Endothelial cell of umbilical vein (primary cell): ENCODE data around the gene RAB40A. TPM values are rescaled to one million over a fixed set of nuclear protein-coding genes. Genes with fewer than 3 reads are reported as not detected.

Source experiments
- BruUV-seq: library from RNA; stranded (reverse); fragments of 400-500 nt; replicated peaks from 2 replicates; lab custom pipeline; 2021; lab: Mats Ljungman, UMichigan
- CTCF ChIA-PET: fragments of 300-600, 350-600 bp; sonication (Branson Sonifier 250); formaldehyde crosslinking; loops from one replicate; lab custom pipeline; 2021; ENCODE audit warnings: antibody characterized with exemption, inconsistent platforms; lab: Charles Lee
- POLR2A ChIA-PET: fragments of 300-600, 350-600 bp; sonication (Branson Sonifier 250); formaldehyde crosslinking; loops from one replicate; lab custom pipeline; 2021; ENCODE audit warnings: antibody characterized with exemption, inconsistent platforms; lab: Charles Lee
- DNase-seq: peaks from one replicate; pipeline ENCODE4 v3.0.0-alpha.2; 2011; ENCODE audit warnings: low read depth, low spot score
- FAIRE-seq: peaks from 2 replicates; lab custom pipeline; 2011; peaks lifted over from hg19 to GRCh38; lab: Jason Lieb, UNC
- H2AFZ ChIP-seq: 2 replicates; pipeline ENCODE4 v1.6.0; 2012; ENCODE audit warnings: low read depth, low read length, control low read depth, inconsistent platforms
- H3K27ac ChIP-seq: 2 replicates; pipeline ENCODE4 v1.5.1; 2011; ENCODE audit warnings: low read depth, mild to moderate bottlenecking, control low read depth, low read length, moderate library complexity; ENCODE audit not compliant: insufficient read depth
- H3K27me3 ChIP-seq, 2 experiments: 2 replicates each; pipeline versions ENCODE4 v1.6.0 to v1.6.1; 2011; ENCODE audit warnings: low read length in 2 of 2, mixed read lengths in 1 of 2; ENCODE audit not compliant: control insufficient read depth in 2 of 2, insufficient read depth in 2 of 2
- H3K36me3 ChIP-seq, 2 experiments: 2 replicates in 1 of 2; 3 replicates in 1 of 2; pipeline ENCODE4 v1.5.1; 2011; ENCODE audit warnings: low read length in 2 of 2, mild to moderate bottlenecking in 1 of 2, moderate library complexity in 1 of 2; ENCODE audit not compliant: control insufficient read depth in 2 of 2, insufficient read depth in 2 of 2; ENCODE audit errors: extremely low read depth in 1 of 2
- H3K4me1 ChIP-seq: 3 replicates; pipeline ENCODE4 v1.5.1; 2011; ENCODE audit warnings: mild to moderate bottlenecking, low read length; ENCODE audit not compliant: control insufficient read depth, insufficient read depth; ENCODE audit errors: extremely low read depth
- H3K4me2 ChIP-seq: 2 replicates; pipeline ENCODE4 v1.6.1; 2011; ENCODE audit warnings: low read length, control low read depth, mixed read lengths; ENCODE audit not compliant: insufficient read depth
- H3K4me3 ChIP-seq, 3 experiments: fragments of 200-600 bp in 1 of 3; sonication (generic), shearing (Covaris generic) in 1 of 3; replicated peaks in 1 of 3; 2 replicates each; pipeline ENCODE4 v1.5.1; 2011 to 2016; ENCODE audit warnings: control low read depth in 3 of 3, low read length in 3 of 3, mild to moderate bottlenecking in 2 of 3, inconsistent platforms in 1 of 3, low read depth in 1 of 3, moderate library complexity in 1 of 3; ENCODE audit not compliant: insufficient read depth in 1 of 3
- H3K79me2 ChIP-seq: 2 replicates; pipeline ENCODE4 v1.6.0; 2012; ENCODE audit warnings: low read length, inconsistent platforms; ENCODE audit not compliant: control insufficient read depth, insufficient read depth
- H3K9ac ChIP-seq: replicated peaks from 2 replicates; pipeline ENCODE3; 2011; ENCODE audit warnings: low read length, control low read depth; ENCODE audit not compliant: insufficient read depth; ENCODE audit errors: extremely low read depth
- H3K9me1 ChIP-seq: replicated peaks from 3 replicates; pipeline ENCODE4 v1.6.0; 2011; ENCODE audit warnings: mild to moderate bottlenecking, low read length; ENCODE audit not compliant: control insufficient read depth, insufficient read depth; ENCODE audit errors: extremely low read depth
- H3K9me3 ChIP-seq: replicated peaks from 2 replicates; pipeline ENCODE4 v1.5.1; 2012; ENCODE audit warnings: low read length, inconsistent platforms; ENCODE audit not compliant: control insufficient read depth, insufficient read depth
- H4K20me1 ChIP-seq: replicated peaks from 2 replicates; pipeline ENCODE3; 2011; ENCODE audit warnings: mild to moderate bottlenecking, low read length; ENCODE audit not compliant: control insufficient read depth, insufficient read depth; ENCODE audit errors: extremely low read depth
- EZH2 ChIP-seq: IDR thresholded peaks from 2 replicates; pipeline ENCODE4 v1.6.1; 2012; ENCODE audit warnings: borderline replicate concordance, low read depth, mild to moderate bottlenecking, moderate library complexity, low read length, inconsistent platforms; ENCODE audit not compliant: severe bottlenecking
- FOS ChIP-seq: IDR thresholded peaks from 2 replicates; pipeline ENCODE4 v1.6.1; 2011; ENCODE audit warnings: mild to moderate bottlenecking, low read length, moderate library complexity, borderline replicate concordance; ENCODE audit not compliant: insufficient read depth
- GATA2 ChIP-seq: IDR thresholded peaks from 2 replicates; pipeline ENCODE4 v1.7.0; 2011; ENCODE audit warnings: low read depth, mild to moderate bottlenecking, moderate library complexity, mixed read lengths, low read length; ENCODE audit not compliant: insufficient read length, insufficient read depth
- JUN ChIP-seq: IDR thresholded peaks from 2 replicates; pipeline ENCODE4 v1.6.1; 2011; ENCODE audit warnings: borderline replicate concordance, low read depth; ENCODE audit not compliant: insufficient read length, insufficient read depth
- MYC ChIP-seq: IDR thresholded peaks from one replicate; pipeline ENCODE4 v1.6.1; 2011; ENCODE audit warnings: mild to moderate bottlenecking, low read depth, low read length
- POLR2A ChIP-seq: IDR thresholded peaks from 2 replicates; pipeline ENCODE4 v1.6.1; 2012; ENCODE audit warnings: low read depth, mild to moderate bottlenecking, control low read depth, low read length
- POLR2AphosphoS5 ChIP-seq: IDR thresholded peaks from 2 replicates; pipeline ENCODE4 v1.6.1; 2012; ENCODE audit warnings: low read depth, mild to moderate bottlenecking, control low read depth, low read length, moderate library complexity; ENCODE audit not compliant: insufficient read depth
- dilution Hi-C: fragments of 300-500 bp; cut with MboI; formaldehyde crosslinking; loops from one replicate; pipeline ENCODE4 v1.15.0; 2019; ENCODE audit warnings: low sequenced_read_pairs; ENCODE audit not compliant: extremely low pct_ligation_motif_present
- intact Hi-C: fragments of 100-400 bp; cut with micrococcal nuclease; formaldehyde crosslinking; loops from one replicate; pipeline ENCODE4 v1.10.0; 2022
- polyA plus RNA-seq, 4 experiments: library from polyadenylated mRNA; depleted of rRNA in 3 of 4; stranded (reverse) in 3 of 4; unstranded in 1 of 4; fragments of >200 nt; gene quantifications; 2 replicates each; pipeline versions ENCODE4 v1.2.1 to v1.2.3, GENCODE V29; 2011 to 2012; ENCODE audit warnings: missing spikeins in 1 of 4
- total RNA-seq: library from RNA; stranded (reverse); gene quantifications from 2 replicates; pipeline ENCODE4 v1.2.3, GENCODE V29; 2021
- TF ChIP-seq, protein P1 (sequence below): IDR thresholded peaks from 2 replicates; pipeline ENCODE4 v1.6.1; 2011; ENCODE audit not compliant: insufficient read depth, insufficient read length
- TF ChIP-seq, protein P2 (sequence below), 2 donors: IDR thresholded peaks; 1 replicate in 1 of 2; 2 replicates in 1 of 2; pipeline ENCODE4 v1.5.1; 2011; ENCODE audit warnings: low read length in 2 of 2, mild to moderate bottlenecking in 2 of 2, moderate library complexity in 2 of 2, control low read depth in 1 of 2, inconsistent platforms in 1 of 2, low read depth in 1 of 2; ENCODE audit not compliant: insufficient read depth in 1 of 2; ENCODE audit errors: extremely low read depth in 1 of 2

The RAB40A gene
- total and polyA plus RNA-seq, 2 donors (not counting 3 experiments of a cell fraction or from before 2014, with no cell fraction given) = 0.30 to 0.58 TPM

DNA sequence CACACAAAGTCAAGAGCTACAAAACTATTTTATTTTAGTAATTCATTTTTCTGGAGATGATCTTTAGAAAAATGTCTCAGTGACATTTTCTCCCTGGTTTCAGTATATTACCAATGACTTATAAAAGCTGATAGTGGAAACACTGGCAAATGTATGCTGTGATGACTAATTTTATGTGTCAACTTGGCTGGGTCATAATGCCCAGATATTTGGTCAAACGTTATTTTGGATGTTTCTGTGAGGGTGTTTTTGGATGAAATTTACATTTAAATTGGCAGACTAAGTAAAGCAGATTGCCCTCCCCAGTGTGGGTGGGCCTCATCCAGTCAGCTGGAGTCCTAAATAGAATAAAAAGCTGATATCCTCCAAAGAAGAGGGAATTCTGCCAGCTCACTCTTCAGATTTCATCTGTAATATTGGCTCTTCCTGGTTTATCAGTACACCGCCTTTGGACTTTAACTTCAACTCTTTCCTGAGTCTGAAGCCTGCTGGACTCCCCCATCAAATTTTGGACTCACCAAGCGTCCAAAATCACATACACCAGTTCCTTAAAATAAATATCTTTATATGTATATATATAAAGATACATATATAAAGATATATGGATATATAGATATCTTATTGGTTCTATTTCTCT is 31.2 kb upstream of the RAB40A start:
- no peaks in the 10 kb centered on the region for H3K27me3 ChIP-seq
- no peak overlapping the region for H3K27ac ChIP-seq
- H3K4me2 ChIP-seq = no peak overlapping the region
- dilution Hi-C loops (no loop called here), intact Hi-C loops (no loop called here)
- FAIRE-seq (no peak), DNase-seq (no peak)
- no TSS peak for BruUV-seq
- POLR2A ChIA-PET = no interaction called here
- H3K9ac ChIP-seq = no peak overlapping the region
- peaks cover 2% of the 10 kb centered on the region for H3K4me1 ChIP-seq
- TF ChIP-seq EZH2 = no peak
- TF ChIP-seq POLR2AphosphoS5 = no peak
- TF ChIP-seq MYC = no peak
- TF ChIP-seq JUN = no peak
- no peak for TF ChIP-seq FOS
- TF ChIP-seq, protein P1, sequence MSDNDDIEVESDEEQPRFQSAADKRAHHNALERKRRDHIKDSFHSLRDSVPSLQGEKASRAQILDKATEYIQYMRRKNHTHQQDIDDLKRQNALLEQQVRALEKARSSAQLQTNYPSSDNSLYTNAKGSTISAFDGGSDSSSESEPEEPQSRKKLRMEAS = no peak
- no peak for TF ChIP-seq POLR2A
- no peak for TF ChIP-seq GATA2
- TF ChIP-seq, protein P2, sequence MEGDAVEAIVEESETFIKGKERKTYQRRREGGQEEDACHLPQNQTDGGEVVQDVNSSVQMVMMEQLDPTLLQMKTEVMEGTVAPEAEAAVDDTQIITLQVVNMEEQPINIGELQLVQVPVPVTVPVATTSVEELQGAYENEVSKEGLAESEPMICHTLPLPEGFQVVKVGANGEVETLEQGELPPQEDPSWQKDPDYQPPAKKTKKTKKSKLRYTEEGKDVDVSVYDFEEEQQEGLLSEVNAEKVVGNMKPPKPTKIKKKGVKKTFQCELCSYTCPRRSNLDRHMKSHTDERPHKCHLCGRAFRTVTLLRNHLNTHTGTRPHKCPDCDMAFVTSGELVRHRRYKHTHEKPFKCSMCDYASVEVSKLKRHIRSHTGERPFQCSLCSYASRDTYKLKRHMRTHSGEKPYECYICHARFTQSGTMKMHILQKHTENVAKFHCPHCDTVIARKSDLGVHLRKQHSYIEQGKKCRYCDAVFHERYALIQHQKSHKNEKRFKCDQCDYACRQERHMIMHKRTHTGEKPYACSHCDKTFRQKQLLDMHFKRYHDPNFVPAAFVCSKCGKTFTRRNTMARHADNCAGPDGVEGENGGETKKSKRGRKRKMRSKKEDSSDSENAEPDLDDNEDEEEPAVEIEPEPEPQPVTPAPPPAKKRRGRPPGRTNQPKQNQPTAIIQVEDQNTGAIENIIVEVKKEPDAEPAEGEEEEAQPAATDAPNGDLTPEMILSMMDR (IDR thresholded peaks at IDR 0.05; ENCODE audit: extremely low read depth in 1 of 2, insufficient read depth in 1 of 2, low read depth in 1 of 2, low read length in 2 of 2) = no peak
- no peaks in the 10 kb centered on the region for H4K20me1 ChIP-seq
- H3K36me3 ChIP-seq = no peaks in the 10 kb centered on the region
- no peak overlapping the region for H2AFZ ChIP-seq
- no peaks in the 10 kb centered on the region for H3K79me2 ChIP-seq
- H3K9me1 ChIP-seq = no peaks in the 10 kb centered on the region
- H3K4me3 ChIP-seq = no peak overlapping the region
- H3K9me3 ChIP-seq = no peaks in the 10 kb centered on the region
- CTCF ChIA-PET = interaction anchor here (1.3 kb wide), 1 partner anchor 79 kb away, joined by 3 read pairs; no protein-coding TSS in a partner anchor
